Effector CD8-positive, alpha-beta T cell (primary cell): ENCODE results near the gene DCDC1.
"Not testable (repeated sequence)": the region's sequence is repeated elsewhere in the genome, so short reads cannot be mapped to it uniquely, and the experiment has no call there.

Source experiments
- DNase-seq: peaks from one replicate; lab custom pipeline; 2025; lab: John Stamatoyannopoulos, UW

Gene DCDC1

DNA sequence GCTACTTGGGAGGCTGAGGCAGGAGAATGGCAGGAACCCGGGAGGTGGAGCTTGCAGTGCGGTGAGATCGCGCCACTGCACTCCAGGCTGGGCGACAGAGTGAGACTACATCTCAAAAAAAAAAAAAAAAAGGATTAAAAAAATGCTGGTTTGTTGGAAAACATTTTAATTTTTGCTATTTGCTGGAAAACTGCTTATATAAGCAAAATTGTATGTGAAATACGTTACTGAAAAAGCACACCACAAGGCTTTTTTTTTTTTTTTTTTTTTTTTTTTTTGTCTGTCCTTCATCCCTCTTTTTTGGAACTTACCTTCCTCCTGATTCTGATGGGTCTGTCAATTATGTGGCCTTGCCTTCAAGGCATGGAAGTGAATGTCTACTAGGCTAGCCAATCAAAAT, 40.8 kb downstream of the DCDC1 start:
- DNase-seq = no peak

DNA sequence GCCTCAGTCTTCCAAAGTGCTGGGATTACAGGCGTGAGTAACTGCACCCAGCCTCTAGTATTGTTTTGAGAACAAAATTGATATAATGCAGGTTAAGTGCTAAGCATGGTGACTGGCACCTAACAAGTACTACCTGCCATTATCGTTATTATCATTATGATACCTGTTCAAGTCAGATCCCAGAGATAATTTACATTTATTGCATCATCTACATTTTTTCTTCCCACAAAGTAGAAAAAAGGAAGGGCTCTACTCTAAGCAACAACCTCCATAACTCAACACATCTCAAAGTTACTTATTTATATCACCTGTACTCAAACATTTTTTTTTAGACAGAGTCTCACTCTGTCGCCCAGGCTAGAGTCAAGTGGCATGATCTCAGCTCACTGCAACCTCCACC, 42.1 kb downstream of the DCDC1 start:
- DNase-seq = no peak

DNA sequence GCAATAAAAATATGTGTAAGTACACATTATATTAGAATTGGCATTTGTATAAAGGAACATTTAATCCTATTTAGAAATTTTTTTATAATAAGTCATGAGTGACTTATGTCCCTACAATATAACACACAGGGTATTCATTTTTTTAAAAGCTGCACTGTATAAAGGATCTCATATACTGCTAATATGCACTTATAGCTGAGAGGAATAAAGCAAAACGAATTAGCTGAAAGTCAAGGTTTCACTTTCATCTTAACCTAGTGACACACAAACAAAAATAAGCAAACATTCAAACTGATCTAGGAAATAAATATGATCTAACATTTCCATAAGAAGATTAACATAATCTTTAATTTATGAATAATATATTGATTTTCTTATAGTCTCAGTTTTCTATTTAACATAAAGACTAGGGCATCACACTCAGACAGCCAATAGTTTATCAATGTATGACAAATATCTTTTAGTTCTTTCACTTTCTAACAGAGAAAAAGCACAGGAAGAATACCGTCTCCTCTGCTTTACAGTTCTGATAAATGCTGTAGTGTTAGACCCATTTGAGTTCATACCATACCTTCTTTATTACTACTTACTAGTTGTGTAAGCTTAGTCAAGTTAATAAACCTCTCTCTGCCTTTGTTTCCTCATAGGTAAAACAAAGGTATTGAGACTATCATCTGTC, 42.9 kb downstream of the DCDC1 start:
- no peak for DNase-seq

DNA sequence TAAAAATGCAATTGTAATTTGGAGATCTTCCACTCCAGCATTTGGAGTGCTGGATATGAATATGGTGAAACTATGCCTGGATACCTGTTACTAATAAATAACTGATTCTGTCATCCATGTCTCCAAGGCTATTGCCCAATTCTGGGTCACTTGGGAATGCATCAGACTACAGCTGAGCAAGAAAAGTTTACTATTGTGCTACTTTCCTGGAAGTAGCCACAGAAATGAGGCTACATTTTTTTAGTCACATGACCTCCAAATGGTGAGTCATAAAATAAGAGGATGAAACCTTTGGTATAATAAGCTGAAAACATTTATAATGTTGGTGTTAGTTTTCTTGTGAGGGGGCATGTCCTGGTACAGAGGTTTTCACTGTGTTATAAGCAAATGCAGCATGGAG, 44.4 kb downstream of the DCDC1 start:
- DNase-seq = no peak

DNA sequence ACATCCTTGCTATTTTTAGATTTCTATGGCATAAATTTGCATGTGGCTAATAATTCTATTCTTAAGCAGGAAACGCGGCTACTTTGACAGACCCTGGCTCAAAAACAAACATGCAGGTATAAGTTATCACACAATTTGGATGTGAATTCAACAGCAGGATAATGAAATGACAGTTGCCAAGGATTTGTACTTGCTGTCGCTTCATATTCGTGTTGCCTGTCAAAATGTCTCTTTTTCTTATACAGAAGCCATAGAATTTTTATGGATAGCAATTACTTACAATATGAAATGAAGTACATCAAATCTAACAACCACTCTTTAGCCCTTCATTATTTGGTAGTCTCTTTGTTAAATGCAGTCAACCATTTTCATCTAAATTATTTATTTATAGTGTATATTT, 46.4 kb downstream of the DCDC1 start:
- no peak for DNase-seq

DNA sequence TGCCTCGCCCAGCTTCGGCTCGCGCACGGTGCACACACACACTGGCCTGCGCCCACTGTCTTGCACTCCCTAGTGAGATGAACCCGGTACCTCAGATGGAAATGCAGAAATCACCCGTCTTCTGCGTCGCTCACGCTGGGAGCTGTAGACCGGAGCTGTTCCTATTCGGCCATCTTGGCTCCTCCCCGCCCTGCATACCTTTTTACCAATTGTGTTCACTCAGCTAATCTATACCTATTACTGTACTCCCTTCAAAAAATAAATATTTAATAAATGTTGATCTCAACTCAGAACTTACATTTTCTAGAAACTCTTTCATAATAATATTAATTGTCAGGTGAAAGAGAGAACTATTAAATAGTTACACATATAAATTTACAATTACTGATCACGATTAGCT, 48.0 kb downstream of the DCDC1 start:
- DNase-seq = not testable (repeated sequence)

DNA sequence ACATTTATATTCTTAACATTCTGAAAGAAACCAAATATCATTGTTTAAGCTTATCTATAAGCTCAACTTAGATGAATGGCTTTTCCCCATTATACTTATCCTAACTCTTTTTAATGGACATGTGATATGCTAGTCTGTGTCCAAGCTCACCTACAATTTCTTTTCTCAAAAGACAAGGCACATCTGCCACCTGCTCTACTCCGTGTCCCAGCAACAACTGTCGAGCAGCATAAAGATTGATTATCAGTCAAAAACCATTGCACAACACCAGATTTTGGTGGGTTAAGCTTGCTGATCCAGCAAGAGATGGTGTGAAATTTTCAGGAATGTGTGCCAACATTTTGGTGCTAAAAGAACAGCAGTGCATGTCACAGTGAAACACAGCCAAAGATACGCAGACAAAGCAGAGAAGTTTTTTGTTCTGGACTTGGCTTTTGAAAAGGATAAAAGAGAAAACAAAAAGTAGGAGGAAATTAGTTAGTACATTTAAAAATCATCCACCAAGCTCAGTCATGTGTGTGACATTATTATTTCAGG, 65.8 kb downstream of the DCDC1 start:
- DNase-seq = no peak

DNA sequence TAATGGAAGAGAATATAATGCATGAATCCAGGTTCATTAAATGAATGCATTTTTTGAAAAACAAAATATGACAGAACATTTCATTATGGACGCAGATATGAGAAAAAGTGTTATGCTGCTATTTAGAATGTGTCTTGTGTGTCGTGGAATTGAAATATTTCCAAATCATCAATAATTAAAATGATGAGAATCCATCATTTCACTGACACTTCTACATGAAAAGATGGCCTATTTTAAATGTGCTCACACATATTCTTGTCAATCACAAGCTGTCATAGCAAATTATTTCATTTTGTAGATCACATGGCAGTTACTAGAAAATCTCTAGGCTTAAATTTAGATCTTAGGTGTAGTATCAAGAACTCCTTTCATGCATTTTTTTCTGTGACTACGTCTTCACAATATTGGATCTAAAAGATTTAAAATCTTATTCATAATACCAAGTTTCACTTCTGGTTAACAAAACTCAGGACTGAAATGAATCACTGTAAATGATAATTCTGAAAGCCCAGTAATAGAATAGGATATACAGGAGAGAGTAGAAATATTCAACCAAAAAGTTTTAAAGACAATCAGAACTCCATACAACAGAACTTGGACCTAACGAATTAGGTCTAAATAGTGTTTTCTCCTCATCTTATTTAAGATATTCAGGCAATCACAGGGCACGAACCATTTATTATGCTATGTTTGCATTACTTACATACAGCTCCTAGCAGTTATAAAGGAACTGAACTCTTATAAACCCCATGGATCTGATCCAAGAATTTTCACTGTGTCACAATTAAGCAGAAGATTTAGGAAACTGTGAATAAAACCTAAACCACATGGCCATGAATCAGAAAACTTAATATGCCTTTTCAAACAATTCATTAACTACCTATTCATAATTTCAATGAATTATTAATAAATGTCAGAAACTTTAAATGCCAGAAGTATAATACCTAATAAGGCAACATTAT, 67.7 kb downstream of the DCDC1 start:
- DNase-seq = no peak

DNA sequence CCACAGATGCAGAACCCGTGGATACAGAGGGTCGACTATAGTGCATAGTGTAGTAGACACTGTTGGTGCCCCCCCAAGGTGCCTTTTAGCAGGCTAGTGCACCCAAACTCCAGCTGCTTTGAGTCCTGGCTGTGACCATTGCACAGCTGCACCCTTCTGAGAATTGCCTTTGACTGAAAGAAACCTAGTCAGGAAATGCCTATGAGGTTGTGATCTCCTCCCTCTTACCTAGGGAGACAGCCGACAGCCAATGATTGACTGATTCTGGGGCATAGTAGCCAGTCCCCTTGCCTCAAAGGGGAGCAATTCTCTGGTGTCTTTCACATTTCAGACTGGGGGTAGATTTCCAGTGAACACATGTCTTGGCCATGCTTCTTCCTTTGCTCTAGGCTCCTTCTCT, 74.2 kb downstream of the DCDC1 start:
- no peak for DNase-seq

DNA sequence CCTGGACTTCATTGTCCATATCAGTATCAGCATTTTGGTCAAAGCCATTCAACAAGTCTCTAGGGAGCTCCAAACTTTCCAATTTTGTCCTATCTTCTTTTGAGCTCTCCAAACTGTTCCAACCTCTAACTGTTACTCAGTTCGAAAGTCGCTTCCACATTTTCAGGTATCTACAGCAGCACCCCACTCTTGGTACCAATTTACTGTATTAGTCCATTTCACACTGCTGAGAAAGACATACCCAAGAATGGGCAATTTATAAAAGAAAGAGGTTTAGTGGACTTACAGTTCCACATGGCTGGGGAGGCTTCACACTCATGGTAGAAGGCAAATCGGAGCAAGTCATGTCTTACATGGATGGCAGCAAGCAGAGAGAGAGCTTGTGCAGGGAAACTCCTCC, 96.0 kb downstream of the DCDC1 start:
- DNase-seq = not testable (repeated sequence)

DNA sequence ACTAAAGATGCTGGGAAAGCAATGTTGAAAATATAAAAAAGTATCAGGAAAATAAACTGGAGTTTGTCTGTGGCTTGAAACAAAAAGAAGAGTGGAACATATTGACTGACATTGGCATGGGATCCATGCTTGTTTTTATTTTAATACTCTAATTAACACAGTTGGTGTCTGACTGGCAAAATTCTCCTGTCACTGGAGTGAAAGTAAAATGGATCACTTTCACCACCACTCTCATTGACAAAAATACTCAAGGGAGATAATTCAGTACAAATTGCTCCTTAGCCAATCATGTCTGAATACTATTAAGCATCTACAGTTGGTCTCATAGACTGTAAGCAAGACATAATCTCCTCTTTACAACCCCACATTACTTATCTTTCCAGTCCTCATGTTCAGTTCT, 101.8 kb downstream of the DCDC1 start:
- no peak for DNase-seq

DNA sequence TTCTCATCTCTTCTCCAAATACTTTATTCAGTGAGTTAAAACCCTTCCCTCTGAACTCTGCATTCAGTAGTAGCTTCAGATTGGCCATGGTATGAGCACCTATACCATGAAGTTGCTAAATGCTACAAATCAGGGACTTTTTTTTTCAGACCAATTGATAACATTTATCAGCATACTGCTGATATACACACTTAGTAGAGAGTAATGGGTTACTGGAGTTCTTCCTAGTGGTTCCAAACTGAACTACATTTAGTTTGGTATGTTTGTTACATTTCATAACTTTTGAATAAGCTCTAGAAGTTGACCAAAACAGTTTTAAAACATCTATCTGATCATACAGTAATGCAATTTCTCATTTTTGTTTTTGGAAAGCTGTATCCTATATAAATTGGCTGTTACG, 104.7 kb downstream of the DCDC1 start:
- DNase-seq = no peak

DNA sequence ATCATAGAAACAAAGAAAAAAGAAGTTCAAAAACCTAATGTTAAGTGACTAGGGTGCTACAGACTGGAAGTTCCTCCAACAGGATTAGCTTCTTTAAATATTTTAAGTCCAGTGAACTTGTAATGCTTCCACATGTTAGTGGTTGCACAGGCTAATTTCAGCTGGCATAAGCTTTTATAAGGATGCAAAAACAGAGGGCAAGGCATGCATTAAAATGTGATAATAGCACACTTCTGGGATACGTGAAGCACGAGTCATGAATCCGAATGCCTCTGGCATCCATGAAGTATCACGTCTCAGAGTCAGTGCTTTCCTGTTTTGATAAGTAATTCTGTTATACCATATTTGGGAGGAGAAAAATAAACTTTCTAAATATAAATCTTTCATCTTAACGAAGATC, 106.8 kb downstream of the DCDC1 start:
- DNase-seq = no peak

DNA sequence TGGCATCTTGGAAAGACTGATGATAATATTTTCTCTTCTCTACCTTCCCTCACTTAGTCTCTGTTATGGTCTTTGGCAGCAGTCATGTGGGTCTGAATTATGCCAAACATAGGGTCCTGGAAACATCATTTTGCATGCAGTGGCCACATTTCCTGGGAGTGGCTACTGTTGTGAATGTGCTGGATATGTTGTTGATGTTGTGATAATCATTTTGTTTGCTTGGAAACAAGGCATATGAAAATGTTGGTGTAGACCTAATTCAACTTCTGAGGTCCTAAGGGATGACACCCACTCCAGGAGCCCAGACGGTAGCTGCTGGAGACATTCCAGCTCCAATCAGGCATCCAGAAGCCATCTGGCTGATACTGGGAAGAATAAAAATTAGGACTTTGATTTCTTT, 109.7 kb downstream of the DCDC1 start:
- DNase-seq = no peak

DNA sequence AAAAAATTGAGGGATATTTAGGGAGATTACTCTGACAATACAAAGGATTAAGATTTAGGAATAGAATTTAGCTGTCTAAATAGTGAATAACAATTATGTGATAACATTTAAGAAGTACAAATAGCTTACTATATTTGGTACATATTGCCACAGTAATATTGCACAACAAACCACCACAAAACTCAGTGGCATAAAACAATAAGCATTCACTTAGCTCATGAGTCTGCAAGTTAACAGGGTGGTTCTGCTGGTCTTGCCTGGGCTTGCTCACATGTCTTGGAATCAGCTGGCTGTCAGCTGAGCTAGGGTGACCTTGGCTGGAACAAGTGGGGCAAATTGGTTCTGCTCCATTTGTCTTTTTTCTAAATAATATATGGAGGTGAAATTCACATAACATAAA, 115.1 kb downstream of the DCDC1 start:
- DNase-seq = no peak

DNA sequence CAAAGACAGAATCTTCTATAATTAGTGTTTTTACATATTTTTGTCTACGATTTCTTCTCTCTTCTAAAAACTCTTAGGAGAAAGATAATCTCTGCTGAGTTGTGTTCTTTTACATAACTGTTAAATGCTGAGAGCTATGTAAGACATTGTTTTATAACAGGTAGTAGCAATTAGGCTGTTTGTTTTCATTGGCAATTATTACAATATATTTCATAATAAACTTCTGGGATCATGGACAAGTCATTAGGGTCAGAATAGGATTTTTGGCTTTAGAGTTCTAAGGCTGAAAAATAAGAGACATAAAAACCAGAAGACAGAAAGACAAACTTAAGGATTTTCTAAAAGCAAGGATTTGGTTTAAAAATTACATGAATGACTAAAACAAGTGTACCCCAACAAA, 120.8 kb downstream of the DCDC1 start:
- DNase-seq = no peak

DNA sequence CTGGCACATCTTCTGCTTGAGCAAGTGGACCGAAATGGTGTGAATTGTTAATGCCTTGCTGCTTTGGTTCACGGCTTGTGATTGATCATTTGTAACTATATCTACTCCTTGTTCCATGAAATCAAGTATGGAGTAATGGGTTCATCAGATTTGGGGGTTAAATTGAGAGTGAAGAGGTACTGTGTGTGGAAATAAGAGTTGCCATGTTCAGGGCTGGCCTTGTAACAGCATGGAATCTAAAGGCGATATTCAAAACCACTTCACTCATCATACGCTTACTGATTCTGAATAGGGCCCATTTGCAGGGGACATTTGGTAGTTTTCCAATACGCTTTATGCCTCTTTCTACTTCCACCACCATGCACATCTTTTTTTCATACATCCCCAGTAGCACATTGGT, 122.2 kb downstream of the DCDC1 start:
- no peak for DNase-seq

DNA sequence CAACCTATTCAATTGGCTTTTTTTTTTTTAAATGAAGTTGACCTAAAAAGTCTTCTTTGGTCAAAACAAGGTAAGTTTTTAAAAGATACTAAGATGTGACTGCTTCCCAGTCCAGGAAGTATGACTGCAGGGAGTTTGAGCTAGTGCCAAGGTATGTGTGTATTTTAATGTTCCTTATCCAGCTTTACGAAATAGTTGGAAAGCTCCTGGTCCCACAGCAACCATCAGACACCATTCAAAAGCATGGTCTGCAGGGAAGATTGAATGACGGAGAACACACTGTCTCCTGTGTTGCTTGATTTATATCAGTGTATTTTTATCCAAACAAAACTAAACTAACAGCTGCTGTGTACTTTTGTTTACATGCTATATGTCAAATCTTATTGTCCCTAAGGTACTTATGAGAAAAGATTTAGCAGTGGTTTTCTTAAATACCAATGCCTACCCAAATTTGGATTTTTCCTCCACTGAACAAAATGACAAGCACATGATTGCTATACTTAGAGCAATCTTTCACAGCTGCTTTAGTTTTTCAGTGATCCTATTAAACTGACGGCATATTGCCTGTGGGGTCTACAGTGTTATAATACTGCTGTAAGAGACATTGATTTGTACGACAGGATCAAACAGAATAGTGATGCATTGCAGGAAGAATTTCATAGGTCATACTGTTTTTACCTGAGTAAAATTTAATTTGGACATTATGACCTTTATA, 122.9 kb downstream of the DCDC1 start:
- DNase-seq = no peak

DNA sequence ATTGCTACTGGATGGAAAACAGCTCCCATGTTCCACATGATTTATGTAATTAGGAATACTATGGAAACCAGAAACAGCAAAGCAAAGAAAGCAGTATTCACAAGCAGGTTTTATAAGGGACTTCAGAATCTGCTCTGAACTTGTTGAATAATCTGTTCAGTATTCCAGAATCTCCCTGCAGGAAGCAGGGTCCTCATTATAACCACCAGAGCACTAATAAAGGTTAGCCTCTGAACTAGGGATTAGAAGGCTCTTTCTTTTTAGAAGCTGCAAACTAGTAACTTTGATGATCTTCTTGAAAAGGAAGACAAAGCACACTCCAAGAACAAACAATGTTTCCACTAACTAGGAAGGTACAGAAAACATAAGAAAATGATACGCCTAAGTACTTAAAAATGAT, 125.8 kb downstream of the DCDC1 start:
- DNase-seq = no peak

DNA sequence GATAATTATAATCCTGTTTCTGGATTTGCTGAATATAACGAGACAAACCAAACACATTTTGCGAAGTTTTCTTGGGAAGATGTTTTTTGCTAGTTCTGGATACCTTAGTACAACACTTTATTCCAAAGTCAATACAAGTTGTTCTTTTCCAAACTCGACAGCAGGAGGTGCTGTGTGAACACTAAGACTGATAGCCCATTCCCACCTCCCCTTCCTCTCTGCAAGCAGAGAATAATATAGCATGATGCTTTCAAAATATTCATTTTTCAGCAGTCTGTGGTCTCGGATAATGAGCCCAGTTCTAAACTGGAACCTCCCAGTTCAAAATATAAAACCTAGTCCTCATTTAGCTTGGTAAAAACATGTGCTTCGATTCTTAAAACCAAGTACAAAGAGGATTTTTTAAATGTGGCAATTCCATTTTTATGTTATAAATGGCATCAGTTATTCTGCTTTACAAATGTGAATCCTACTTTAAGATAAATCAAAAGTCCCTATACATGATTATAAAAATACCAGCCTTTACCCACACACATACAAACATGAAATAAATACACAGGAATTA, 129.1 kb downstream of the DCDC1 start:
- no peak for DNase-seq

DNA sequence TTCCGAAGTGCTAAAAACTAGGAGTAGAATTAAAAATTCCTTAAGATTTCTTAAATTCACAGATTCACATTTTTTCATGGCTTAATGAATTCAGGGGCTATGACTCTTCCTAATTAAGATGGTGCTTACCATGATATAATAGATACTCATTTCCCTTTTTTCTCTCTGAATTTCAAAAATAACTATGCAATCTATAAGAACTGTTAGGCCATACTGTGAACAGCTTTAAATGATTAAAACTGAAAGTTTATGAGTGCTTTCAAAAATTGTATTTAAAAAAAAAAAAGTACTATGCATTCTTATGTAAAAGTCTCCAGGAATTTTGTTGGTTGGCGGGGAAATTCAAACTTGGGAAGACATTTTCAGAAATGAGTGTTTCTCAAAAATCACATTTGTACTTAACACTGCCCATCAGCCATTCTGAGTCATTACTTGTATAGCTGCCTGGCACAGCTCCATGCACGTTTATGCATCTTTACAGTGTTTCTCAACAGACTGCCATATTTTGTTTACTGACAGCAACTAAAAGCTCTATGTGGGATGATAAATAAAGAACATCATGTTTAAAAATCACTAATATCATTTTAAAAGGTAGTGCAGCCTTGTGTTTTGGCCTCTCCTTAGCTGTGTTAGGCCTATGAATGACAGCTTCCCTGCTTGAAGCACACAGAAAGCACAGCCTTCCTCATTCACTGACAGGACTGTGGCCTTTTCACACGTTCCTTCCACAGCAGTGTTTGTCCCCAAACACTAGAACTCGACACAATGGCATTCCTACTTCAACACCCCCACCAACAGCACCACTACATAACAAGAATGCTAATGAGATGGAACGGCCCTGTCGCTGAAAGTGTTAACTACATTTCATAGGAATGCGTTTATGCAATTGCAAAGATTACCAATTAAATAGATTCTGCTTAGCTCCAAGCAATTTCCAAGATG, 131.4 kb downstream of the DCDC1 start:
- no peak for DNase-seq
